HG03097 (cell line): ENCODE measurements around the gene PCDHB14.

Source experiments
- ATAC-seq: cut with Tn5 transposase; IDR thresholded peaks from one replicate; pipeline ENCODE4 v1.9.1; 2021; ENCODE audit not compliant: unreplicated experiment, low FRiP score

The PCDHB14 gene

GRCh38 chr5:141261238-141261546, 38.0 kb downstream of the PCDHB14 start:
- ATAC-seq: no peak

DNA sequence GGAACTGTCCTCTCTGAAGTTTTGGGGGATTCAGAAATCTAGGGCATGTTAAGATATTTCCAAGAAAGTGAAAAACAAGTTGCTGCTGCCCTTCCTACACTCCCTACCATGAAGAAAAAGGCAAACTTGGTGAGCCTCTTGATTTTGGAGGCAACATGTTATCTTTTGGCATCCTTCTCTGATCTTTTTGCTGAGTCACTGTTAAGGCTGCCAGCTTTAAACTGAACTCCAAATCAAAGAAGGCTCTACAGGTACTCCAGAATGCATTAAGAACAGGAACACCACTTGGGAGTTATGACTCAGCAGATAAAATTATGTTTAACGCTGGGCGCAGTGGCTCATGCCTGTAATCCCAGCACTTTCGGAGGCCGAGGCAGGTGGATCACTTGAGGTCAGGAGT, 46.1 kb downstream of the PCDHB14 start:
- ATAC-seq: no peak

DNA sequence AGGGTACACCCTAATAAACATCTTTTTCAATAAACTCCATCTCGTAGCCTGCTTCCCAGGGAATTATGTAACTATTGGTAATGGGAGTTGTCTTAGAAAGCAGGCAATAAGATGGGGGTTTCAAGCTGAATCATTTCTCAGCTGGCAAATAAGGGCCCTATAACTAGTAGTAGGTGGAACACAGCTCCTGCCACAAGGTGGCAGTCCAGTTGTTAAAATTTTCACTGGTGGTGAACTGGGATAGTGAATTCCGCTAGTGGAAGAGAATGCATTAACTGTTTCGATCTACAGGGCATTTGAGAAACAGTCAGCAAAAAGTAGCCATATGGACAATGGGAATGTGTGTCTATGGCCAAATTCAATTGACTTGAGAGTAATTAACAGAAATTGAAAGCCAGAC, 49.8 kb downstream of the PCDHB14 start:
- ATAC-seq: no peak
